ENCODE data around the gene RABGAP1L.

- no peak for TF ChIP-seq POLR2A (IDR thresholded peaks at IDR 0.05; ENCODE audit: low read depth, low read length)
- TF ChIP-seq TAF1 (IDR thresholded peaks at IDR 0.05; ENCODE audit: low read depth, low read length): no peak
- no peak for TF ChIP-seq POLR2AphosphoS5 (IDR thresholded peaks at IDR 0.05; ENCODE audit: low read depth, low read length)
- TF ChIP-seq SPI1 (IDR thresholded peaks at IDR 0.05; ENCODE audit: low read depth, low read length): no peak
- TF ChIP-seq POU2F2 (IDR thresholded peaks at IDR 0.05; ENCODE audit: low read depth, low read length): no peak
- TF ChIP-seq PAX5 (IDR thresholded peaks at IDR 0.05; ENCODE audit: insufficient read depth, low read length, severe bottlenecking): no peak
Observed at GRCh38 chr1:174135211-174135610, 24.1 kb upstream of the RABGAP1L start.
